ENCODE measurements around the gene COL6A2. TPM values are rescaled to one million over a fixed set of nuclear protein-coding genes. Genes with fewer than 3 reads are reported as not detected.

Gene COL6A2
- total RNA-seq, 1 donor from 2014 or later: 5.2 TPM

GRCh38 chr21:46135782-46136395 is 38.0 kb downstream of the COL6A2 start:
- H3K27me3 Mint-ChIP-seq (ENCODE audit: insufficient read depth, low read depth): peaks cover 16% of the 10 kb centered on the region
- H3K27ac Mint-ChIP-seq: no peak overlapping the region
- Histone ChIP-seq H3K9ac (no peak overlapping the region), H3K27ac (no peak overlapping the region), H3K4me3 (no peak overlapping the region), H3K4me2 (no peak overlapping the region), H2AFZ (replicated peaks) (no peak overlapping the region), H3K79me2 (ENCODE audit: low read depth) (no peaks in the 10 kb centered on the region), H3F3A (ENCODE audit: low read depth) (peaks cover 3% of the 10 kb centered on the region), H4K20me1 (ENCODE audit: low read depth) (no peaks in the 10 kb centered on the region), H3K9me3 (ENCODE audit: low read depth) (no peaks in the 10 kb centered on the region), H3K4me1 (no peaks in the 10 kb centered on the region), H3K36me3 (no peaks in the 10 kb centered on the region), H3K27me3 (peaks cover 21% of the 10 kb centered on the region)
- H3K36me3 Mint-ChIP-seq: no peaks in the 10 kb centered on the region
- H3K4me1 Mint-ChIP-seq: peaks cover 4% of the 10 kb centered on the region
- DNase-seq (ENCODE audit: low spot score): no peak
- peaks cover 3% of the 10 kb centered on the region for H3K9me3 Mint-ChIP-seq
- H3K4me3 Mint-ChIP-seq: no peak overlapping the region
- TF ChIP-seq CTCF (IDR thresholded peaks at IDR 0.05): no peak
- TF ChIP-seq EZH2phosphoT487 (IDR thresholded peaks at IDR 0.05): no peak
- no peak for TF ChIP-seq EZH2 (IDR thresholded peaks at IDR 0.05)

GRCh38 chr21:46136739-46137349 is 38.9 kb downstream of the COL6A2 start:
- Mint-ChIP-seq H3K4me3 (no peak overlapping the region), H3K4me1 (peaks cover 4% of the 10 kb centered on the region), H3K9me3 (peaks cover 5% of the 10 kb centered on the region), H3K27ac (no peak overlapping the region), H3K27me3 (ENCODE audit: insufficient read depth, low read depth) (peaks cover 17% of the 10 kb centered on the region), H3K36me3 (no peaks in the 10 kb centered on the region)
- TF ChIP-seq EZH2phosphoT487 (IDR thresholded peaks at IDR 0.05): no peak
- no peak for TF ChIP-seq CTCF (IDR thresholded peaks at IDR 0.05)
- no peak for TF ChIP-seq EZH2 (IDR thresholded peaks at IDR 0.05)
- Histone ChIP-seq H2AFZ (replicated peaks) (no peak overlapping the region), H3K9ac (no peak overlapping the region), H4K20me1 (ENCODE audit: low read depth) (no peaks in the 10 kb centered on the region), H3K4me1 (no peaks in the 10 kb centered on the region), H3F3A (ENCODE audit: low read depth) (peaks cover 3% of the 10 kb centered on the region), H3K4me3 (no peak overlapping the region), H3K27me3 (peaks cover 30% of the 10 kb centered on the region), H3K27ac (no peak overlapping the region), H3K4me2 (peak overlapping the region; percentile 5), H3K9me3 (ENCODE audit: low read depth) (no peaks in the 10 kb centered on the region), H3K36me3 (no peaks in the 10 kb centered on the region), H3K79me2 (ENCODE audit: low read depth) (no peaks in the 10 kb centered on the region)
- DNase-seq (ENCODE audit: low spot score): no peak

GRCh38 chr21:46137908-46138307 is 40.0 kb downstream of the COL6A2 start:
- Histone ChIP-seq H3K4me1 (no peaks in the 10 kb centered on the region), H3K36me3 (no peaks in the 10 kb centered on the region), H3K9ac (no peak overlapping the region), H3K9me3 (ENCODE audit: low read depth) (no peaks in the 10 kb centered on the region), H2AFZ (replicated peaks) (no peak overlapping the region), H3K4me2 (no peak overlapping the region), H3F3A (ENCODE audit: low read depth) (peaks cover 3% of the 10 kb centered on the region), H3K27me3 (peaks cover 41% of the 10 kb centered on the region), H3K79me2 (ENCODE audit: low read depth) (no peaks in the 10 kb centered on the region), H3K4me3 (no peak overlapping the region), H4K20me1 (ENCODE audit: low read depth) (no peaks in the 10 kb centered on the region), H3K27ac (no peak overlapping the region)
- peaks cover 17% of the 10 kb centered on the region for H3K27me3 Mint-ChIP-seq (ENCODE audit: insufficient read depth, low read depth)
- H3K4me1 Mint-ChIP-seq: peaks cover 4% of the 10 kb centered on the region
- peak overlapping the region; percentile 46 for H3K27ac Mint-ChIP-seq
- no peak overlapping the region for H3K4me3 Mint-ChIP-seq
- peaks cover 5% of the 10 kb centered on the region for H3K9me3 Mint-ChIP-seq
- no peak for TF ChIP-seq EZH2 (IDR thresholded peaks at IDR 0.05)
- no peak for TF ChIP-seq CTCF (IDR thresholded peaks at IDR 0.05)
- no peak for TF ChIP-seq EZH2phosphoT487 (IDR thresholded peaks at IDR 0.05)
- DNase-seq (ENCODE audit: low spot score): no peak
- H3K36me3 Mint-ChIP-seq: no peaks in the 10 kb centered on the region

Data from neural progenitor cell (in vitro differentiated cells).